ENCODE measurements around the gene ARHGAP26. TPM values are rescaled to one million over a fixed set of nuclear protein-coding genes. Genes with fewer than 3 reads are reported as not detected.

Gene ARHGAP26
- polyA plus RNA-seq, 3 donors: 26.5 to 56.8 (median 28.7) TPM

DNA sequence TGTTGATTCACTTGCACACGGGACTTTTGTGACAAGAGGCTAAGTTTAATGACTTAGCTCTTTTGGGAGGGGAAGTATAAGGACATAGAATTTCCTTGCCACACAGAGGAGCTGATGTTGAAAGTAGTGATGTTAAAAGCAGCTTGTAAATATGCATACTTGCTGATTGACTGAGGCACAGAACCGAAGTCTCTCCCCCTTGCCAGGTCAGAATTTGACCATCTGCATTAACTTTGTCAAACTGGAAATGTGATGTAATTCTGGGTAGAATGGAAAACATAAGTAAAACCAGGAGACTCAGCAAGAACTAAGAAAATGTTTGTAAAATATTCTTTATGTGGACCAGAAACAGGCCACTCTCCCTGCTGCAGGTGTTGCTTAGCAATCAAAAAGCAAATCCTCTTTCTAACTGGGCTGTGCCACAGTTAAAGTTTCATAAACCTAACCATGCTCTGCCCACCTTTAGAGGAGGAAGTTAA, 349.2 kb downstream of the ARHGAP26 start:
- peaks cover 29% of the 10 kb centered on the region for H4K20me1 ChIP-seq (ENCODE audit: insufficient read depth, low read length)
- H3K79me2 ChIP-seq (ENCODE audit: insufficient read depth, low read length): peaks cover 6% of the 10 kb centered on the region
- Mint-ChIP-seq H3K27me3 (ENCODE audit: low read depth in 3 of 3) (no peaks in the 10 kb centered on the region), H3K9me3 (peaks cover 0 to 2% (median 0%) of the 10 kb centered on the region in 7 donors), H3K4me1 (peaks cover 45% of the 10 kb centered on the region), H3K36me3 (peaks cover 51 to 55% of the 10 kb centered on the region in 2 donors), H3K27ac (peak overlapping the region; percentile 95 to 100 (median 99)), H3K4me3 (peak overlapping the region in 1 of 2 donors; percentile 71)
- TF ChIP-seq CTCF (IDR thresholded peaks at IDR 0.05): no peak
- H3K4me2 ChIP-seq (replicated peaks; ENCODE audit: extremely low read depth, low read length, poor library complexity, severe bottlenecking): peak overlapping the region; percentile 30
- H3K27me3 ChIP-seq (ENCODE audit: control insufficient read depth in 2 of 2, insufficient read depth in 2 of 2, low read length in 2 of 2): no peaks in the 10 kb centered on the region
- H3K4me1 ChIP-seq (ENCODE audit: control insufficient read depth in 1 of 2, insufficient read depth in 2 of 2, low read length in 2 of 2): peaks cover 37 to 39% of the 10 kb centered on the region in 2 donors
- peak; percentile 74 to 88 (median 86) for DNase-seq
- no peak overlapping the region for H2AFZ ChIP-seq (ENCODE audit: insufficient read depth, low read depth, low read length, poor library complexity, severe bottlenecking)
- no CpG with 5 or more reads among the region's 2 CpGs for WGBS (ENCODE audit: insufficient coverage)
- H3K36me3 ChIP-seq (replicated peaks in 1 of 2; ENCODE audit: control insufficient read depth in 1 of 2, insufficient read depth in 2 of 2, low read length in 2 of 2): peaks cover 21 to 48% of the 10 kb centered on the region in 2 donors
- H3K27ac ChIP-seq (ENCODE audit: low read depth in 1 of 2, low read length in 2 of 2): peak overlapping the region; percentile 92 to 97
- intact Hi-C loops (cut with micrococcal nuclease): loop anchor here in 1 of 2 donors (2.0 to 5.0 kb wide), 2 partner anchors 107 to 283 kb away; partner anchors contain the start of gene NR3C1
- H3K9ac ChIP-seq (ENCODE audit: insufficient read depth, low read length, poor library complexity, severe bottlenecking): peak overlapping the region; percentile 54
- peak overlapping the region in 1 of 3 experiments; percentile 9 for H3K4me3 ChIP-seq (replicated peaks in 1 of 3; ENCODE audit: low read depth in 2 of 3, low read length in 3 of 3)
- no peaks in the 10 kb centered on the region for H3K9me3 ChIP-seq (replicated peaks in 1 of 2; ENCODE audit: control insufficient read depth in 1 of 2, insufficient read depth in 1 of 2, low read length in 2 of 2)

DNA sequence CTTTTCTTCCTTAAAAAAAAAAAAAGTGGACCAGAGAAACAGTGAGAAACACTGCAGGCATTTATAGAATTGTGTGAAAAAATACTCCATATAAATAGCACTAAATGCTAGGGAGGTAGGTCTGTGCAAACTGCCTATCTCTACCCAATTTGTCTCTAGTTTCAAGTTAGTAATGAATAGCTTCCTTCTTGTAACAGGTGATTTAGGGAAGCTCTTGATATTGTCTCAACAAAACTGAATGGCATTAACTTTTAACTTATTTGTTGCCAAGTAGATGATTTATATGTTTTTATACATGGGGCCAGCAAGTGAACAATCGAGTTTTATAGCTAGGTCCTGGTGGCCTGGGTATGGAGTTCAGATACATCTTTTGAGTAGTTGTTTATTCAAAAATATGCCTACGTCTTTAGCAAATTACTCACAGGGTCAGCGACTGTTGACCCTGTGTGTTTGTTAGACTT, 349.7 kb downstream of the ARHGAP26 start:
- H3K36me3 Mint-ChIP-seq: peaks cover 49 to 54% of the 10 kb centered on the region in 2 donors
- intact Hi-C loops (cut with micrococcal nuclease): loop anchor here in 1 of 2 donors (2.0 to 5.0 kb wide), 2 partner anchors 108 to 283 kb away; partner anchors contain the start of gene NR3C1
- no peak for TF ChIP-seq CTCF (IDR thresholded peaks at IDR 0.05)
- peak overlapping the region; percentile 95 to 100 (median 99) for H3K27ac Mint-ChIP-seq
- DNase-seq: no peak
- no peak overlapping the region for H3K9ac ChIP-seq (ENCODE audit: insufficient read depth, low read length, poor library complexity, severe bottlenecking)
- WGBS (ENCODE audit: insufficient coverage): 50% methylated on average over 1 of the region's 3 CpGs
- H3K79me2 ChIP-seq (ENCODE audit: insufficient read depth, low read length): peaks cover 6% of the 10 kb centered on the region
- peak overlapping the region; percentile 30 for H3K4me2 ChIP-seq (replicated peaks; ENCODE audit: extremely low read depth, low read length, poor library complexity, severe bottlenecking)
- peaks cover 51% of the 10 kb centered on the region for H3K4me1 Mint-ChIP-seq
- H3K27me3 Mint-ChIP-seq (ENCODE audit: low read depth in 3 of 3): no peaks in the 10 kb centered on the region
- H3K36me3 ChIP-seq (replicated peaks in 1 of 2; ENCODE audit: control insufficient read depth in 1 of 2, insufficient read depth in 2 of 2, low read length in 2 of 2): peaks cover 21 to 45% of the 10 kb centered on the region in 2 donors
- H3K27ac ChIP-seq (ENCODE audit: low read depth in 1 of 2, low read length in 2 of 2): peak overlapping the region in 1 of 2 donors; percentile 97
- no peaks in the 10 kb centered on the region for H3K9me3 ChIP-seq (replicated peaks in 1 of 2; ENCODE audit: control insufficient read depth in 1 of 2, insufficient read depth in 1 of 2, low read length in 2 of 2)
- peaks cover 43 to 44% of the 10 kb centered on the region in 2 donors for H3K4me1 ChIP-seq (ENCODE audit: control insufficient read depth in 1 of 2, insufficient read depth in 2 of 2, low read length in 2 of 2)
- H3K27me3 ChIP-seq (ENCODE audit: control insufficient read depth in 2 of 2, insufficient read depth in 2 of 2, low read length in 2 of 2): no peaks in the 10 kb centered on the region
- H3K4me3 ChIP-seq (replicated peaks in 1 of 3; ENCODE audit: low read depth in 2 of 3, low read length in 3 of 3): no peak overlapping the region
- H2AFZ ChIP-seq (ENCODE audit: insufficient read depth, low read depth, low read length, poor library complexity, severe bottlenecking): no peak overlapping the region
- peaks cover 0 to 2% (median 0%) of the 10 kb centered on the region in 7 donors for H3K9me3 Mint-ChIP-seq
- H4K20me1 ChIP-seq (ENCODE audit: insufficient read depth, low read length): peaks cover 35% of the 10 kb centered on the region
- no peak overlapping the region for H3K4me3 Mint-ChIP-seq
